OCI-M2 (cell line): ENCODE data around the gene MINDY4B.

Source experiments
- DNase-seq: peaks from one replicate; lab custom pipeline; 2025; ENCODE audit not compliant: unreplicated experiment; lab: John Stamatoyannopoulos, UW

Gene MINDY4B

DNA sequence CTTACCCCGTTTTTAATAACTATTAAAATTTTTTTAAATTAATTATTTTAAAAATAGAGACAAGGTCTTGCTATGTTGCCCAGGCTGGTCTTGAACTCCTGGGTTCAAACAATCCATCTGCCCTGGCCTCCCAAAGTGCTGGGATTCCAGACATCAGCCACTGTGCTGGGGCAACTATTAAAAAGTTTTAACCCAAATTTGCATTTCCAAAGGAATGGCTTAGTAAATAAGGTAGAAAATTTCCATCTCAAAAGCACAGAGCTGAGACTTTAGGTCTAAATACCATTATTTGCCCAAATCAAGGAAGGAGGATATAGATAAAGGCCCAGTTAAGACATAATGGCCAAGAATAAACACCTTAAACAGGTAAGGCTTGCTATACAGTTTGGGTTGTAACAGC, 56.4 kb downstream of the MINDY4B start:
- DNase-seq, result no peak

DNA sequence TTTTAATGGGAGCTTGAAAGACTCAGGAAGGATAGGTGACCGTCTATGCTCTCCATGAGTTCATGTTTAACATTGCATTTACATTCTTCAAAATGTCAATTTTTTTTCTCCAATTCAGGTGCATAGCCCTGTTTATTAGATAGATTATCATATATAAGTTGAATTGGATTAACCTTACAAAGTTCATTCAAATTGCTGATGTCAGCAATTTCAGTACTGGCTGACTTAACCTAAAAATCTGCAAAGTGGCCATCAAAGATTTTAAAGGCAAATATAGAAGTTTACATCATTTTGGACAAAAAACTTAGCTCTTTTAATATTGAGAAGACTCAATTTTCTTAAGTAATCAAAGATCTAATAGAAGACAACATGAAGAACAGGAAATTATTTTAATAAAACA, 57.8 kb downstream of the MINDY4B start:
- no peak for DNase-seq

DNA sequence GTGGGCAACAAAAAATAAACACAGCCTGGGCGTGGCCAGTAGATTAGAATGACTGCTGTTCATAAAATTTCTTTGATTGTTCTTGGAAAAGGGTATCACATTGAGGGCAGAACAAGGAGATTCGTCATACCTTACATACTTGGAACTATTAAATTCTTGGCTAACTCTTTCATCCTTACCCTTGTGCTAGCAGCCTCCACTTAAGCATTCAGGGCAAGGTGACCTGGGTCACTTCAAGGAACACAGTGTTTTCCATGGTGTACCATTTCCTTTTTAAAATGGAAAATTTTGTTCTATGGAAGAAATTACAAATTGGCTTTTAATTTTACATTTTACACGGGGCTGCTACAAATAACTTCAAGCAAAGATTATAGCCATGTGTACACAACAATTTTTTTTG, 60.8 kb downstream of the MINDY4B start:
- DNase-seq, result no peak

DNA sequence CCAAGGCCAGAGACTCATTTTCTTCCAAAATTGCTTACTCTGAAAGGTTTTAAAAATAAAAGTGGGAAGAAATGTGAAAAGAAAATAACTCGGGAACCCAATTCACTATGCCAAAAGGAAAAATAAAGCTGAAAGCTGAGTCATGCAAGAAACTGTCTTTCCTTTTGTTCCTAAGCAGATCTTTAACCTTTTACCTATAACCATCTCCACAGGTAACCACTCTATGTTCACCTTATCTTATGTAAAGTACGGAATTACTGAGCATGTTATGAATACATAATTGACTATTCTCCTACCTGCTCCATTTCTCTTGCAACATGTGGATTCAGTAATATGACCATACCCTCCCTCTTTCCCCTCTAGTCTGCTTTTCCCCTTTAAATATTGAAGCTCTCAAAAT, 62.0 kb downstream of the MINDY4B start:
- DNase-seq, result no peak

DNA sequence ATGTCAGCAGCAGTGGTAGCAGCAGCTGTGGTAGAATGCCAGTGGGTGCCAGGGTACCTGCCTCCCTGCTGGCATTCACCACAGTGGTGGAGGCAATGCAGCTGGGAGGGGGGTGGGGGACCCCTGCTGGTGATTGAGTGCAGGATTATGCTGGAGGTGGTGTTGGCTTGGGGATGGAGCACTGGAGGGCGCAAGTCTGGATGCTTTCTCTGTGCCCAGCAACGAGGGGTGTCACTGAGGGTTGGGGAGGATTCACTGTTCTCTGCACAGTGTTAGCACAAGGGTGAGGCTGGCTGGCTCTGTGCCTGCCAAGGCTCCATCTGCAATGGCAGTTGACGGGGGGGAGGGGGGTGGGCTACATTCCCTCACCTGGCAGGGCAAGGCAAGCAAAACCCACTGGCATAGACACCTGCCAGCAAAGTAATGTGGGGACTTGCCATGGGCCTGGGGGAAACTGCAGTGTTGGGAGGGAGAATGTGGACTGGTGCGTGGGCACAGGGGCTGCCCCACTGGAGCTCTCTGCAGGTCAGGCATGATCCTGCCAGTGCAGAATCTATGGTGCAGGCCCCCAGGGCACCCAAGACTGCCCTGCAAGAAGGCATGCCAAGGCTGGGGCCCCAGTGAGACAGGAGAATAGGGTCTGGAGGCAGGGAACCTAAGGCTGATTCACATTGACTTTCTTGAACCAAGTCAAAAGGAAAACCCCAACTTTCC, 64.3 kb downstream of the MINDY4B start:
- DNase-seq, result no peak

DNA sequence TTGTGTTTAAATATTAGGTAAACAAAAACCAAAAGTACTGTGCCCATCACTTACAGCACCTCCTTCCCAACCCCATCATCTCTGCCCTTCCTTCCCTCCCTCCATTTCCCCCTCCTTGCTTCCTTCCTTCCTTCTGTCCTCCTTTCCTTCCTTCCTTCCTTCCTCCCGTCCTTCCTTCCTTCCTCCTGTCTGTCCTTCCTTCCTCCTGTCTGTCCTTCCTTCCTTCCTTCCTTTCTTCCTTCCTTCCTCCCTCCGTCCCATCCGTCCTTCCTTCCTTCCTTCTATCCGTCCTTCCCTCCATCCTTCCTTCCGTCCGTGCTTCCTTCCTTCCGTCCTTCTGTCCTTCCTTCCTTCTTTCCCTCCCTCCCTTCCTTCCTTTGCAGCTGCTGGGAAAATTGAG, 74.5 kb downstream of the MINDY4B start:
- DNase-seq, result no peak

DNA sequence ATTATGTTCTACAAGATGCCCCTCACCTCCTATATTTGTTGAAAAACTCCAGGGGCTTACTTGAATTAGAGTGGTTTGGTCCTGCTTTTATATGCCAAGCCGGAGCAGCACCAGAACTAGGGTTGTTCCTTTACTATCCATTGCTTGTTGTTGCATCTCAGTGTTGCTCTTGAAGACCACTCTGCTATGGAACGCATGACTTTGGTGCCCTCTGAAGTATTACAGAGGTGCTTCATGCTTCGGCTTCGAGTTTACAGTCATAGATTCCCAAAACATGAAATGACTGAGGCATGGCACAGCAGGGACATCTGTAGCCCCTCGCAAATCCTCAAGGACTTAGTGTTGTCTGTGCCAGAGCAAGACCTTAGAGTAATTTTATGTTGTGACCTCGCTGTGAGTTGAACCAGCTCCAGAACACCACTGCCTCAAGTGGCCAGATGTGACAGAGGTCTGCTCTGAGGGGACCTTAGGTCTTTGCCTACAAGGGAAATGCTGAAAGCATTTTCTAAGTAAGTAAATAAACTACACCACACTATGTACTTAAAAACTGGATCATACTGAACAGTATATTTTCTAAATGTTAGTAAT, 75.1 kb downstream of the MINDY4B start:
- no peak for DNase-seq

DNA sequence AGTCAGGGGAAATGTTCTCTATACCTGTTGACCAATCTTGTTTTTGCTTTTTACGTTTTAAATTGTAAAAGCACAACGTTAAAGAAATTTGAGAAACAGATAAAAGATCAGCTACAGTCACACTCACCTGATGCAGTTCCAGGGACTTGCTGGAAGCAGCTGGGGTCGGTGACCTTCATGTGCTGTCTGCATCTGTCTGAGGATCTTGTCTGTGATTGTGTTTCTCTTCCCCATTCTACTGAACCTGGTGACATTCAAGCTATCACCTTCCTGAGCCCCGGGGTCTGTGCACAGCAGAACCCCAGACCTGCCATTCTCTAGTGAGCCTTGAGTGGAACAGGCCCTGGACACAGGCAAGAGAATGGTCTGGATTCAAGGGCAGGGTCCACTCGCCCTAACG, 75.8 kb downstream of the MINDY4B start:
- DNase-seq, result no peak

DNA sequence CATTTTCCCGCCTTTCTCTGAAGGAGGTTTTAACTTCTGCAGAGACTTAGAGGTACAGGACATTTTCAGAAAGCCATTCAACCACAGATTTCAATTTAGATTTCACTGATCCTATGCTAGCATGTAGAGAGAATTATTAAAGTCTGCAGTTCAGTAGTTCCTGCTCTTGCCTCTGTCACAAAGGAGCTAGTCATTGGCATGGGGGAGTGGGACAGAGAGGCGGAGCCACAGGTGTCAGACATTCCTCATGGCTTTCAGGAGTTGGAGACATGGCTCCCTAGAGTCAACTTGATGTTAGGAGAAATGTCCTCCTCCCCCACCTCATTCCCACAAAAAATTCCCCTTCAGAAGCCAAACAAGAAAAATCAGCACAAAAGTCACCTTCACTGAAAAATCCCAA, 76.2 kb downstream of the MINDY4B start:
- DNase-seq, result no peak

DNA sequence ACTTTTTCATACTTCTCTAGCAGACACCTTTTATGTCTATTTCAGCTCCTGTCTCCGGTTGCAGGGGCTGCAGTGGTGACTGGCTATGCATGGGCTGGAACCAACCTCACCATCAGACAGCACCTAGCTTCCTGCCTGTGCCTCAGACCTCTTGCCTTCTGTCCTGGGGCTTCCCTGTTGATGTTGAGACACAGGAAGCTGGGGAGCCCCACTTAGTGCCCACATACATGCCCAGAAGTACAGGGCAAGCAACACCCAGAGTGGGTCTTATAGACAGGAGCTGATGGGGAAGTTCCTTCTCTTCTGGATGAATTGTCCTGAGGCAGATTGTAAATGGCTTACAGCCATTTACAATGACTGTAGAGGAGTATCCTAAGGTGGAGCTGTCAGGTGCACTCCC, 77.0 kb downstream of the MINDY4B start:
- no peak for DNase-seq

DNA sequence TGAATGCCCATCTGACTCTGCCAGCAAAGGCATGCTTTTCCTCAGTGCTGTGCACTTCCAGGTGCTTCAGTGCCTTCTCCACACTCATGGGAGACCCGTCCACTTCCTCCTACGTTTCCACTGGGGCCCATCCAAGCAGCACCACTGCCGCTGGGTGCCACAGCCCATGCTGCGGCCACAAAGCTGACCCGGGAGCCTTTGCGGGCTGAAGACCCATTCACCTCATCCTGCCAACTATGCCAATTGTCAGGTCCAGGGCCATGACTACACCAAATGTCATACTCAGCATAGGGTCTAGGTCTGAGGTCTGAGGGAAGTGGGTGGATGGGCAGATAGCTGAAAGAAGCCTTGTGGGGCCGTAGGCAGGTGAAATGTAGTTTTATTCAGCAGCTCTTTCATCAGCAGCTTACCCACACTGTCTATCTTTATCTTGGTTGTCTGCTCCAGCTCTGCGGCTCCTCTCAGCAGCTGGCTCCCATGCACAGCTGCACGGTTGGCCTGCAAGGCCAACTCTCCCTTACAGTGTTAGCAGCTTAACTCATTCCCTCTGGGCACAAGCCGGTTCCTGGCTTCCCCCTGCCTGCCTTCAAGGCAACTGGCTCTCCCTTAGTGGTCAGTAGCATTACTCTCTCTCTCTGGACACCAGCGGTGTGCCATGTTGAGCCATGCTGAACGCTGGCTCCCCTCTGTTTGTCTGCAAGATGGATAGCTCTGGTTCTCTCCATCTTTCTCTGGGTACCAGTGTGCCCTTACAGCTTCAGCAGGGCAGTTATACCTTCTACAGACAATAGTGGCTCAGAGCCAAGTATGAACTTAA, 78.6 kb downstream of the MINDY4B start:
- no peak for DNase-seq

DNA sequence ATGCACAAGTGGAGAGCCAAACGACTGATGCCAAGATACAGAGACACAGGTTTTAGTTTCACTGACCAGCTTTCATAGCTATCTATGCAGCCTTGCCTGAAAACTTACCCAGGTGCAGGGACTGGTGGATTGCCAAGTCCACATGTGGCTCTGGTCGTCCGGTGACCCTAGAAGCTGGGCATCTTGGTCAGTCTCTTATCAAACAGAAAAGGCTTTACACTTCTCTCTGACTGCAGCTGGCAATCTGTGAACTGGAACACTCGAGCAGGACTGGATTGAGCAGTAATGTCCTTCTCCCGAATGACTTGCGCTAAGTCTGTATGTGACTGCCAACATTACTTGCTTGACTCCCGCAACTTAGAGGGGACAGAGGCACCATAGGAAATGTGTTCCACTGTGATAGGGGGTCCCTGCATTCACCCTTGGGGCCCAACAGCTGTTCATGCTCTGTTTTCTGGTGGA, 79.3 kb downstream of the MINDY4B start:
- DNase-seq, result no peak

DNA sequence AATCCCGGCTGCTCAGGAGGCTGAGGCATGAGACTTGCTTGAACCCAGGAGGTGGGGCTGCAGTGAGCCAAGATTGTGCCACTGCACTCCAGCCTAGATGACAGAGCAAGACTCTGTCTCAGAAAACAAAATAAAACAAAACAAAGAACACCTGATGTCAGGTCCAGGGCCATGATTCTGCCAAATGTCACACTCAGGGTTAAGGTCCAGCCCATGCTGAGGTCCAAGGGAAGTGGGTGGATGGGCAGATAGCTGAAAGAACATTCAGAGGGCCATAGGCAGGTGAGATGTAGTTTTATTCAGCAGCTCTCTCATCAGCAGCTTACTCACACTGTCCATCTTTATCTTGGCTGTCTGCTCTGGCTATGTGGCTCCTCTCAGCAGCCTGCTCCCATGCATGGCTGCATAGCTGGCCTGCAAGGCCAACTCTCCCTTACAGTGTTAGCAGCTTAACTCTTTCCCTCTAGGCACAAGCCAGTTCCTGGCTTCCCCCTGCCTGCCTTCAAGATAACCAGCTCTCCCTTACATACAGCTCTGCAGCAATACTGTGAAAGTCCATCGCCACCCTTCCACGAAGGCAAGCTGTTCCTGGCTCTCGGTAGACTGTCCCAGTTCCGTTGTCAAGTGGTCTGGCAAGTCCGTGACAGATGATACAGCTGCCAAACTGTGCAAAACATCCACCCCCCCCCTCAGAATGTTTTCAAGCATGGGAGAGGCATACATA, 79.9 kb downstream of the MINDY4B start:
- DNase-seq, result no peak

DNA sequence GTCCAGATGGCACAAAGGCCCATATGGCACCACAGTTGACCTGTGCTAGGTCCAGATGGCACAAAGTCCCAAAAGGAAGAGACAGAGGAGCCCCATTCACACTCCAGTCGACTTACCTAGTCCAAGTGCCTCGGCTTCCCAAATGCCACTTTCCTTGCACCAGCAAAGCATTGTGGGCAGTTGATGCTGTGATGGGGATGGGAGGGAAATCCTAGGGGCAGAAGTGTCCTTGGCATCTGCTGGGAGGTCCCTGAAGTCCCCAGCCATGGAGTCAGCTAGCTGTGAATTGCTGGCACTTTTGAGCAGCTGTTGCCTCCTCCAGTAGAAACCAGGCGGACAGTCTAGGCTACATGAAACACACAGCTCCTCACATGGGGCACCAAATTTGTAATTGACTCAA, 82.0 kb downstream of the MINDY4B start:
- no peak for DNase-seq

DNA sequence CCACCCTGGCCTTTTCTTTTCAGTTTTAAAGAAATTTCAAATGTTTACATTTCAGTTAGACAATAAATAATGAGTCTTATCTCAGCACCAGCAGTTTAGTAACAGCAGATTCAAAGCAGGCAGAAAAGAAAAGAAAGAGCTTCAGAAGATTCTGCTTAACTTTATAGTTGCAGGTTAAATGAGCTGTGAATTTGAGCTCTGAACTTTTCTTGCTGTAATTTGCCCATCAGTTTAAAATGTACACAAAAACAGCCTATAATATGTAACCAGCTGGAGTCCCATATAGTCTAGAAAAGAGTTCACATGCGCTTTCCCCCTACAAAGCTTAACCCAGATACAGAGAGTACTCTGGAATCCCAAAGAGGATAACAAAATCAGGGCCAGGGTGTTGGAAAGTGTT, 82.6 kb downstream of the MINDY4B start:
- no peak for DNase-seq
